ENCODE results near the gene PCNP.
"Not testable (repeated sequence)": the region's sequence is repeated elsewhere in the genome, so short reads cannot be mapped to it uniquely, and the experiment has no call there.

PCNP gene, protein sequence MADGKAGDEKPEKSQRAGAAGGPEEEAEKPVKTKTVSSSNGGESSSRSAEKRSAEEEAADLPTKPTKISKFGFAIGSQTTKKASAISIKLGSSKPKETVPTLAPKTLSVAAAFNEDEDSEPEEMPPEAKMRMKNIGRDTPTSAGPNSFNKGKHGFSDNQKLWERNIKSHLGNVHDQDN

DNA sequence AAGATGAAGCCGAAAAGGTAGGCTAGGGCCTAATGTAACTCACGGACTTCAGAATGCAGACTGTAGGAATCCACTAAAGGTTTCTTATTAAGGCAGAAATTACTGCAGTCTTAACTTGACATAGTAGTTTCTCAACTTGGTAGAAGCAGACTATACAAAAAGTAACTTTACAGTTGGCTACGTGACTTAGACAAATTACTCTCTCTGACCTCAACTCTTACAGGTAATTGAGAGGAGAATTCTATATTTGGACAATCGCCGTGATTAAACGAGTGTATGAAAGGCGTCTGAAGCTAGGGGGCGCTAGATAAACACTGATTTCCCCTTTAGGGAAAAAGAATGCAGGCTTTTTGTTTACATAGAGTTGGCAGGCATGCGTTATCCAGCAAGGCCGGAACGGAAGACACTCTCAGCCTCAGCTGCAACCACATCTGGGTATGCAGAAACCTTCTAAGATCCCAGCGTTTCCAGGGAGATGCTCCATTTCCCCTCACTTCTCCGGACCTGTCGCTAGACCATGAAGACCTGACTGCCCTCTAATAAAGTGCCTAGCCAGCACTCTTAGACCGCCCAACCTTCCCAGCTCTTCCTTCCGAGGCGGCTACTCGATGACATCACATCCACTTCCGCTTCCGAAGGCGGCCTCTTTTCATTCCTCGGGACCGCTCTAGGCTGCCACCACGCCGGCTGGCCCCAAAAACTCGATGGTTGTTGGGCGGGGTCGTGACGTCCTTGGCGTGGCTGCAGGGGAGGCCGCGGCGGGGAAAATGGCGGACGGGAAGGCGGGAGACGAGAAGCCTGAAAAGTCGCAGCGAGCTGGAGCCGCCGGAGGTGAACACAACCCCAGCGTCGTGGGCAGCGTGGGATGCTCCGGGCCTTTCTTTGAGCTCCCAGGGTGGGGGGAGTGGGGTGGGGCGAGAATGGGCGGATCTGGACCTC, at the start of gene PCNP:
Gene PCNP (plus strand): TSS at position 732 of the 939 bp plus-strand sequence. CDS start 36 bp downstream, at position 768.
- H3K4me3 Mint-ChIP-seq = peak within 1 kb of the TSS; percentile 92
- H3K36me3 Mint-ChIP-seq (ENCODE audit: low read depth) = peaks cover 17% of the 10 kb centered on the region
- no peaks in the 10 kb centered on the region for H3K9me3 Mint-ChIP-seq
- DNase-seq (ENCODE audit: low spot score) = peak; percentile 99
- H3K27me3 Mint-ChIP-seq (ENCODE audit: low read depth) = no peaks in the 10 kb centered on the region
- H3K27ac Mint-ChIP-seq = peak within 1 kb of the TSS; percentile 100
- H3K4me1 Mint-ChIP-seq (ENCODE audit: low read depth) = peaks cover 39% of the 10 kb centered on the region

DNA sequence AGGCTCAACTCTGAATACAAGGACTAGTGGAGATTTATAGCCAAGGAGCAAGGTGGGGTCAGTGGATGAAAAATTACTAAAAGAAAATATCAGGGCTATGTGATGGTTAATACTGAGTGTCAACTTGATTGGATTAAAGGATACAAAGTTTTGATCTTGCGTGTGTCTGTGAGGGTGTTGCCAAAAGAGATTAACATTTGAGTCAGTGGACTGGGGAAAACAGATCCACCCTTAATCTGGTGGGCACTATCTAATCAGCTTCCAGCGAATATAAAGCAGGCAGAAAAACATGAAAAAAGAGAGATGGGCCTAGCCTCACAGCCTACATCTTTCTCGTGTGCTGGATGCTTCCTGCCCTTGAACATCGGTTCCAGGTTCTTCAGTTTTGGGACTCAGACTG, 46.5 kb upstream of the PCNP start:
- no peak overlapping the region for H3K27ac Mint-ChIP-seq
- H3K27me3 Mint-ChIP-seq (ENCODE audit: low read depth) = no peaks in the 10 kb centered on the region
- H3K4me3 Mint-ChIP-seq = no peak overlapping the region
- H3K36me3 Mint-ChIP-seq (ENCODE audit: low read depth) = peaks cover 11% of the 10 kb centered on the region
- H3K9me3 Mint-ChIP-seq = peaks cover 18% of the 10 kb centered on the region
- no peak for DNase-seq (ENCODE audit: low spot score)
- peaks cover 31% of the 10 kb centered on the region for H3K4me1 Mint-ChIP-seq (ENCODE audit: low read depth)

DNA sequence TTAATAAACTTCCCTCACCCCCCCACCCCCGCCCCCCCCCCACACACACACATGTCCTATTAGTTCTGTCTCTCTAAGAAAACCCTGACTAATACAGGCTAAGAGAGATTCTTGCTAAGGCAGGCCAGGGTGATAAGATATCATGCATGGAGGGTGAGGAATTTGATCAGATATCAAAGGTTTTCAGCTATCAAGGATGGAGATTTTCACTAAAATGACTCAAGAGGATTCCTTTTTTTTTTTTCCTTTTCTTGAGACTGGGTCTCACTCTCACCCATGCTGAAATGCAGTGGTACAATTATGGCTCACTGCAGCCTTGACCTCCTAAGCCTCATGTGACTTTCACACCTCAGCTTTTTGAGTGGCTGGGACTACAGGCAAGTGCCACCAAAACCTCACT, 46.1 kb upstream of the PCNP start:
- Mint-ChIP-seq H3K4me3 (no peak overlapping the region), H3K36me3 (ENCODE audit: low read depth) (peaks cover 8% of the 10 kb centered on the region), H3K27ac (no peak overlapping the region), H3K4me1 (ENCODE audit: low read depth) (peaks cover 29% of the 10 kb centered on the region), H3K9me3 (peaks cover 18% of the 10 kb centered on the region), H3K27me3 (ENCODE audit: low read depth) (no peaks in the 10 kb centered on the region)
- no peak for DNase-seq (ENCODE audit: low spot score)

DNA sequence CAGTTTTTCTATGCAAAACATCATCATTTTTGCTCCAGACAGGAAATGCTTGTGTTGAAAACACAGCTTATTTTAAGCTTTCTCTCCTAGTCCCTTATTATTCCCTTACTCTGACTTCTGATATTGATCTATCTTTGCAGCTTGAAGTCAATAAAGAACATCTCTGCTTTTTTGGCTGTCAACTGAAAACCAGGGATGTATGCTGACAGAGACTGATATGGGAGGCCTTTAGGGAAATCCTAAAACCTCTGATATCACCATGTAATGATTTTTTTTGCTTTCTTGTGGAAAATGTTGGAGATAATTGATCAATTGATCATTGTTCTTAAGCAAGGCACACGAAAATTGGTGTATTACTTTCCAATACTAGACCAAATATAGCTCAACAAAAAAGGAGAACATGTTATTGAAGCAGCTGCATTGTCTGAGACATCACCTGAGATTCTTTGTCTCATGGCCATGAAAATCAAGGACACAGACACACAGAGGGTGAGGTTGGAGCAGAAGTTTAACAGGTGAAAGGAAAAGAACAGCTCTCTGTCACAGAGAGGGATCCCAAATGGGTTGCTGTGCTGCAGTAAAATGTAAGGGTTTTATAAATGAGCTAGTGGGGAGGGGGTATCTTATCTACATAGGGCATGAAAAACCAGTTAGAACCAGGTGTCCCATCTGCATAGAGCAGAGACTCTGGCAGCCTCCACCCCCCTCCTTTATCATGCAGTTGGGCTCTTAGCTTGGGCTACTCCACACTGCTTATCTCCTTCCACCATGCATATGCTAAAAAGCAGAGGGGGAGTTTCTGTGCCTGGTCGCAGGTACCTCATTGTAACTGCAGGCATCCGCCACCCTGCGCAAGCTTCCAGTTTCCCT, 43.9 kb upstream of the PCNP start:
- Mint-ChIP-seq H3K4me3 (peak overlapping the region; percentile 46), H3K27ac (peak overlapping the region; percentile 52), H3K36me3 (ENCODE audit: low read depth) (peaks cover 7% of the 10 kb centered on the region)

DNA sequence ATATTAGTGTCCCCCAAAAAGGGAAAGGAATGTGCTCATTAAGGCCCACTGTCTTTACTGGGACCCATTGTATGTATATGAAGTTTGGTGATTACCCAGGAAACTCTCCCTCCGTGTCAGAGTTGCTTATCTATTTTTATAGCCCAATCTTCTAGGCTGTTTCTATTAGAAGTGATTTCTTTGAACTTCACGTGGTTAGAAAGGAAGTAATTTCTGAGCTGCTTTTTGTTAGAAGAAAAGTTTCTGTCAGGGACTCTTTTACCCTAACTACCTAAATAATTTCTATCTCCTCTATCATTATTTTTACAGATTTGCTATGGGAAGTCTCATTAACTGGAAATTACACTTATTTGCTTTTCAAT, 43.3 kb upstream of the PCNP start:
- peaks cover 12% of the 10 kb centered on the region for H3K9me3 Mint-ChIP-seq
- H3K27me3 Mint-ChIP-seq (ENCODE audit: low read depth) = no peaks in the 10 kb centered on the region
- peak overlapping the region; percentile 46 for H3K4me3 Mint-ChIP-seq
- peaks cover 28% of the 10 kb centered on the region for H3K4me1 Mint-ChIP-seq (ENCODE audit: low read depth)
- H3K36me3 Mint-ChIP-seq (ENCODE audit: low read depth) = peaks cover 7% of the 10 kb centered on the region
- H3K27ac Mint-ChIP-seq = peak overlapping the region; percentile 52
- no peak for DNase-seq (ENCODE audit: low spot score)

More for the DNA sequence above, 43.9 kb upstream of the PCNP start:
- DNase-seq (ENCODE audit: low spot score) = no peak
- Mint-ChIP-seq H3K9me3 (peaks cover 15% of the 10 kb centered on the region), H3K27me3 (ENCODE audit: low read depth) (no peaks in the 10 kb centered on the region), H3K4me1 (ENCODE audit: low read depth) (peaks cover 28% of the 10 kb centered on the region)

DNA sequence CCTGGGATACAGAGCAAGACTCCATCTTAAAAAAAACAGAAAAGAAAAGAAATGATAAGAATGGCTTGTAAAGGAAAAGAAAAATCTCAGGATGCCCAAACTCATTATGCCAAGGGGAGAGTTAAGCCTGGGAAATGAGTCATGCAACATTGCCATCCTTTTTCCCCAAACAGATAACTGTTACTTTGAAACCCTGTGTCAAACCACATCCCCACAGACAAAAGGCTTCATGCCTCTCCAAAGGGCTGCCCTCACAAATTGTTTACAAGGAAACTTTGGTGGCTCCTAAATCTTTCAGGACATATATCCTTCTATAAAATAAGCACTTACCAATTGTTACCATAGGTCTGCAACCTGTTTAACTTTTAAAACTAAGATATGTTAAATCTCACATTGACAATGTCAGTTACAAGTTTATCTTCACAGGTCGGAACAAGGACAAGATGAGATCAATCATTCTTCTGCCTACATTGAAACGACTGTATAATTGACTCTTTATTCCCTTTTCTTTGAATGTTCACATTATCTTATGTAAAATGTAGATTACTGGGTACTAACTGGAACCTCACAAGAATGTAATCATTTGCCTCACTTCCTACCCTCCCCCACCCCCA, 42.4 kb upstream of the PCNP start:
- Mint-ChIP-seq H3K4me1 (ENCODE audit: low read depth) (peaks cover 28% of the 10 kb centered on the region), H3K4me3 (peak overlapping the region; percentile 46), H3K36me3 (ENCODE audit: low read depth) (peaks cover 7% of the 10 kb centered on the region), H3K27me3 (ENCODE audit: low read depth) (no peaks in the 10 kb centered on the region), H3K9me3 (peaks cover 12% of the 10 kb centered on the region), H3K27ac (peak overlapping the region; percentile 54)
- no peak for DNase-seq (ENCODE audit: low spot score)

DNA sequence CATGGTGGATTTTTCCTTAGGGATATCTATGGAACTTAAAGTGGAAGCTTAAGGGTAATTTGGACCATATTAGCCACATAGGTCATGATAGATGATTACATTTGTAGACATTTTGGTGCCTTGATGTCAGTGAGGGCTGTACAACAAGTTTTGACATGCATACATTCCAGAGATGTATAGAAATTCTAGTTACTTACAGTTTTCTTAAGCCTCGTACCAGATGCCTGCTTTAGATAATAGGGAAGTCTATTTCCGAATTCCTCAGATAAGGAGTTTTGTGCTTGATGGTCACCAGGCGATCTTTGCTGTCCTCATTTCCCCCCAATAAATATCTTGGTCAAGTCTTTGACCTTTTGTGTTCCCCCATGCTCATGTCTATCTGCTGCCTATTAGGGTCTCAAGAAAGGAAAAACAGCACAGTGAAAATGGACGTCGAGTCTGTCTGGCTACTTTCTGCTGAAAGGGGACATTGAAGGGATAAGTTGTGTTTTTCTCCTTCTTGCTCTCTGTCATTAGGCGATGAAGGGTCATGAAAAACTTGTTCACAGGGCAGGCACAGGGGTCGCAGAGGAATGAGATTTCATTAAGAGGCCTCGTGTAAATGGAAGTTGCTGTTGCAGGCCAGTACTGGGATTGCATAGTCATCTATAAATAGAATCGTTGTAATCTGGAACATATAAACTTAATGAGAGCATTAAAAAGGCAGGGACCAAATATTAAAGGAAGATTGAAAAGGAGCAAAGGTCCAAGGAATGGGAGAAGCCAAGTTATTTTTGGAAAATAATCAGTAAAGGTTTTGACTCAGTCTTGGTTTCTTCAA, 41.0 kb upstream of the PCNP start:
- H3K9me3 Mint-ChIP-seq = peaks cover 12% of the 10 kb centered on the region
- peaks cover 4% of the 10 kb centered on the region for H3K27me3 Mint-ChIP-seq (ENCODE audit: low read depth)
- DNase-seq (ENCODE audit: low spot score) = no peak
- no peak overlapping the region for H3K27ac Mint-ChIP-seq
- no peak overlapping the region for H3K4me3 Mint-ChIP-seq
- H3K4me1 Mint-ChIP-seq (ENCODE audit: low read depth) = peaks cover 28% of the 10 kb centered on the region
- peaks cover 7% of the 10 kb centered on the region for H3K36me3 Mint-ChIP-seq (ENCODE audit: low read depth)

DNA sequence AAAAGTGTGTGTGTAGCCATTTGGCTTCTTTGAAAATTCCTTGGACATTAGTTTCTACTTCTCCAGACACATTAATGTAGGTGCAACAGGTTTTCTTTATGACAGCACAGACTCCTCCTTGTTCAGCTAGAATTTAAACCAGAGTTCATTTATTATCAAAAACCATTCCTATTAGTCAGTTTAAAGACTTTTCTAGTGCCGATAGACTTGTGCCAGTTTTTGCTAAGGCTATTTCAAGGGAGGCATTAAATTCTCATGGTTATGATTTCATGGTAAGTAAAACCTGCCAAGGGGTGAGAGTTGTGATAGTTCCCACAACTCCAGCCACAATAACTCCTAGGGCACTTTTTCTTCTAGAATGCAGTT, 40.4 kb upstream of the PCNP start:
- H3K36me3 Mint-ChIP-seq (ENCODE audit: low read depth) = peaks cover 7% of the 10 kb centered on the region
- H3K4me3 Mint-ChIP-seq = no peak overlapping the region
- H3K27ac Mint-ChIP-seq = no peak overlapping the region
- DNase-seq (ENCODE audit: low spot score) = no peak
- peaks cover 8% of the 10 kb centered on the region for H3K27me3 Mint-ChIP-seq (ENCODE audit: low read depth)
- H3K9me3 Mint-ChIP-seq = peaks cover 12% of the 10 kb centered on the region
- H3K4me1 Mint-ChIP-seq (ENCODE audit: low read depth) = peaks cover 28% of the 10 kb centered on the region

DNA sequence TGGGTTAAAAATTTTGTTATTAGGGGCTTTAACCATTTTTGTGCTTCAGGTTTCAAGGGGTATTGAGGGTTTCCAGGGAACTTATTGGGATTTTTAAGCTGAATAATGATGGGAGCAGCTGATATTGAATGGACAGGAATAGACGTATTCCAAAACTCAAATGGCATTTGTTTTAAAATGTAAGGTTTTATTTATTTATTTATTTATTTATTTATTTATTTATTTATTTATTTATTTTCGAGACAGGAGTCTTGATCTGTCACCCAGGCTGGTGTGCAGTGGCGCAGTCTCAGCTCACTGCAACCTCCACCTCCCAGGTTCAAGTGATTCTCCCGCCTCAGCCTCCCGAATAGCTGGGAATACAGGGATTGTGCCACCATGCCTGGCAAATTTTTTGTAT, 38.8 kb upstream of the PCNP start:
- Mint-ChIP-seq H3K27ac (no peak overlapping the region), H3K36me3 (ENCODE audit: low read depth) (peaks cover 3% of the 10 kb centered on the region), H3K4me3 (no peak overlapping the region), H3K27me3 (ENCODE audit: low read depth) (peaks cover 13% of the 10 kb centered on the region), H3K9me3 (peaks cover under 1% of the 10 kb centered on the region), H3K4me1 (ENCODE audit: low read depth) (peaks cover 20% of the 10 kb centered on the region)
- no peak for DNase-seq (ENCODE audit: low spot score)

DNA sequence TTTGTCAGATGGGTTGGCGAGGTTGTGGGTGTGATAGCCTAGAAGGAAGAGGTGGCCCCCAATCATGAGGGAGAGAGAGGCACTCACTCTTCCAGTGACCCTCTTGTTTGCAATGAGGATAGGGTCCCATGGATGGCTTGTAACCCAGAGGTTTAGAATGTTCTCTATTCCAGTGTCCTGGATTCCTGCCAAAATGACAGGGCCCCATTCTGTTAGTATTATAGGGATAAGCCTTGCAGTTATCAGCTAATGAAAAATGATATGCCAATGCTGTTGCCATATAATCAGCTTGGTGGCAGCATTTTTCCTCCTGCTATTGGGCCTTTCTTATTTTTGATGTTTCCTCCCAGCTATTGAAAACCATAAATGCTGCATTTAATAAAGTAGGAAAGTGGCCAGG, 37.7 kb upstream of the PCNP start:
- no peak overlapping the region for H3K4me3 Mint-ChIP-seq
- no peak for DNase-seq (ENCODE audit: low spot score)
- H3K36me3 Mint-ChIP-seq (ENCODE audit: low read depth) = peaks cover 3% of the 10 kb centered on the region
- no peak overlapping the region for H3K27ac Mint-ChIP-seq
- peaks cover 13% of the 10 kb centered on the region for H3K27me3 Mint-ChIP-seq (ENCODE audit: low read depth)
- H3K4me1 Mint-ChIP-seq (ENCODE audit: low read depth) = peaks cover 11% of the 10 kb centered on the region
- H3K9me3 Mint-ChIP-seq = no peaks in the 10 kb centered on the region

DNA sequence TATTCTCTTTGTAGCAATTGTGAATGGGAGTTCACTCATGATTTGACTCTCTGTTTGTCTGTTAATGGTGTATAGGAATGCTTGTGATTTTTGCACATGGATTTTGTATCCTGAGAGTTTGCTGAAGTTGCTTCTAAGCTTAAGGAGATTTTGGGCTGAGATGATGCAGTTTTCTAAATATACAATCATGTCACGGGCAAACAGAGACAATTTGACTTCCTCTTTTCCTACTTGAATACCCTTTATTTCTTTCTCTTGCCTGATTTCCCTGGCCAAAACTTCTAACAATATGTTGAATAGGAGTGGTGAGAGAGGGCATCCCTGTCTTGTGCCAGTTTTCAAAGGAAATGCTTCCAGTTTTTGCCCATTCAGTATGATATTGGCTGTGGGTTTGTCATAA, 37.0 kb upstream of the PCNP start:
- not testable (repeated sequence) for H3K36me3 Mint-ChIP-seq (ENCODE audit: low read depth); H3K9me3 Mint-ChIP-seq; H3K27ac Mint-ChIP-seq; H3K4me3 Mint-ChIP-seq; DNase-seq (ENCODE audit: low spot score); H3K4me1 Mint-ChIP-seq (ENCODE audit: low read depth)
- peaks cover 13% of the 10 kb centered on the region for H3K27me3 Mint-ChIP-seq (ENCODE audit: low read depth)

DNA sequence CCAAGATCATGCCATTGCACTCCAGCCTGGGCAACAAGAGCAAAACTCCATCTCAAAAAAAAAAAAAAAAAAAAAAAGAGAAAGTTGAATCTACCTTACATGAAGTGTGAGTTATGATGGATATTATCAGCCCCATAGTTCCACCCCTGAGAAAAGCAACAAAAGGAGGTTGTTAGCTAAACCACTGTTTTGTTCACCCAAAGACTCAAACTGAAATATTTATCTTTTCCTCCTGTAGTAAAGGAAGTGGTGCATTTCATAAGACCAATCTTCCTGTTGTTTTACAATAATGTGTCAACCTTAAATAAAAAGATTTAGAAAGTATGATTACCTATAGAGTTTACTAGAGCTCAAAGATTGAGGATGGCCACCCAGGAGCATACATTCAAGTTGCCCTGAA, 31.0 kb upstream of the PCNP start:
- Mint-ChIP-seq H3K27me3 (ENCODE audit: low read depth) (peaks cover 9% of the 10 kb centered on the region), H3K36me3 (ENCODE audit: low read depth) (peaks cover 10% of the 10 kb centered on the region), H3K27ac (peak overlapping the region; percentile 84), H3K9me3 (peaks cover 8% of the 10 kb centered on the region), H3K4me1 (ENCODE audit: low read depth) (peaks cover 38% of the 10 kb centered on the region), H3K4me3 (peak overlapping the region; percentile 69)
- no peak for DNase-seq (ENCODE audit: low spot score)

Measured in T-helper 2 cell treated with Interferon-gamma antibody and Interleukin-4, amounts not matched to agents 5 μg/mL and 100 μg/mL, for 36 hours (primary cell).